ENCODE measurements around the gene CBLN3.
"Not testable (repeated sequence)": the region's sequence is repeated elsewhere in the genome, so short reads cannot be mapped to it uniquely, and the experiment has no call there.

CBLN3 gene

DNA sequence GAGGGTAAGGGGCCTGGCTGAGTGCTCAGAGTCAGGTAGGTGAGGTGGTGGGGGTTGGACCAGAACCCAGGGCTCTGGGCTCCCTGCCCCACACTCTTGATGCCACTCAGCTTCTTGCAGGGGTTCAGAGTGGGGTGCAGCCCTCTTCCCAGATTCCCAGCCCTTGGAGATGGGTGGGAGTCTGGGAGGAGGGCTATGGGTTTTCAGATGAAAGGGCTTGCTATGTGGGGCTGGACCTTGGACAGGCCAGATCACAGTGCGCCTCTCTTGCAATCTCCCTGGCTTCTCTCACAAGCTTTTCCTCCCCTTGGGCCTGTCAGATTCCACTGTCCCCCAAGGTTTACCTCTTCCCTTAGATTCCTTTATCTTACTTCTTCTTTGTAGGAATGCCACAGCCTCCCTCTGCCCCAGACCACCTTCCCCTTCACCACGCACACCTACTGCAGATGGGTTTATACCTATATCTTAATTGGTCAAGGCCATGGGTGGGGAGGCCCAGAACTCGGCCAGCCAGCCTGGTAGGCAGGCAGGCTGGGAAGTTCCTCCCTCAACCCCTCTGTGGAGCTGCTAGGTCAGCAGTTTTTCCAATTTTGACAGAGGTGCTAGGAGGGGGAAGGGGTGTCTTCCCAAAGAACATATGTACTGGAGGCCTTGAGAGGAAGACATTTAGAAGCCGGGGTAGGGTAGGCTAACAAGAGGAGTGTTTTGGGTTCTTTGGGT is 29.3 kb downstream of the CBLN3 start:
- DNase-seq: no peak

DNA sequence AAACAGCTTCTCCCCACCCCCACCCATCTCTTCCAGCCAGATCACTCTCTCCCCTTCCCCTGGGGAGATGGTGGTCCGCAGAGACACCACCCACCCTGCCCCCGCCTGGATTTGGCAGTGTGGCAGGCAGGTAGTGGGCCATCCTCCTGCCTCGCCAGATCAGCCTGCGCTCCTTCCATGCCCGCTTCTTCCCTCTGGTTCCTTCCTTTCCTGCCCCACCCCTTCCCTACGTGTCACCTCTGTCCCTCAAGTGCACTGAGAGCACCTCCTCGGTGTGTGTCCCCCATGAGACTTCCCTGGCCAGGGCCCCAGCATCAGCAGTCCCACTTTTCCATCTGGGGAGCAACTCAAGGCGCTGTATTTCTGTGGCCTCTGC is 30.0 kb downstream of the CBLN3 start:
- DNase-seq: no peak

DNA sequence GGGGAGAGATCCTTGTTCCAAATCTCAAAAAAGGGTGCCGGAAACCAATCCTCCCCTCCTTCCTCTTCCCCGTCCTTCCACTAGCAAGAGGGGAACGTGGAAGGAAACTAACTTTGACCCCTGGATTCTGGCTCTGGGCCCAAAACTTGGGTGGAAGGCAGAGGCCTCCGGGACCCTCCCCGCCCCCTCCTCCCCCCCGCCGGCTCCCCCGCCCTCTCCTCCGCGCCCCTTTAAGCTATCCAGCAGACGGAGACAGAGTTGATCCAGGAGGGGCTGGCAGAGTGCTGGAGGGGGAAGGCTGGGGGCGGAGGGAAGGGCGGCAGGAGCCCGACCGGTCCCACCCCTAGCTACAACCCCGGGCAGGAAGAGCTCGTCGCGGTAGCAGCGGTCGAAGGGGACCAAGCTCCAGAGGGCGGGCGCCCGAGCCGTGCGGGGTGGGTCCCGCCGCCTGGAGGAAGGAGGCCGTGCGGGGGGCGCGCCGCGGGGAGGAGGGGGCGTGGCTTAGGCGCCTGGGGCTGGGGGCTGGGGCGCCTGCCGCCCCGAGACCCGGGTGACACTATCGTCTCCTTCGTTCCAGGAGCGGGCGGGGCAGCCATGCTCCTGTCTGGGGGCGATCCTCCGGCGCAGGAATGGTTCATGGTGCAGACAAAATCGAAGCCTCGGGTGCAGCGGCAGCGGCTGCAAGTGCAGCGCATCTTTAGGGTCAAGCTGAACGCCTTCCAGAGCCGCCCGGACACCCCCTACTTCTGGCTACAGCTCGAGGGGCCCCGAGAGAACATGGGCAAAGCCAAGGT is 30.6 kb downstream of the CBLN3 start, which contains the start of gene NYNRIN:
Gene NYNRIN (plus strand): TSS at position 351 of the 794 bp plus-strand sequence. CDS start 244 bp downstream, at position 595.
- DNase-seq: no peak

- DNase-seq: no peak
Observed at GRCh38 chr14:24398293-24398652, 31.2 kb downstream of the CBLN3 start.

- no peak for DNase-seq
Observed at GRCh38 chr14:24397639-24398292, 31.7 kb downstream of the CBLN3 start.

GRCh38 chr14:24395609-24396582 is 33.6 kb downstream of the CBLN3 start:
- DNase-seq: no peak

DNA sequence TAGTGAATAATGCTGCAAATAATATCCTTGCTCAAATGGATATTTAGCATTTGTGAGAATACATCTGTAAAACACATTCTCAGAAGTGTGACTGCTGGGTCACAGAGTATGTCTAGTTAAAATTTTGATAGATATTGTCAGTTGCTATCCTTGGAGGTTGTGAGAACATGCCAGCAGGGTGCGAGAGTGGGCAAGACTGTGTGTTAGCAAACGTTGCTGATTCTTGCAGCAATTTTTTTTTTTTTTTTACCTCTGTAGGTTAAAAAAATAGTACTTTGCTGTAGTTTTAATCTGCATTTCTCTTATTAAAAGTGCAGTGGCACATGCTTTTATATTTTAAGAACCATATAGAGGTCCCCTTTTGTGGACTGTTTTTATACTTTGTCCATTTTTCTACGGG is 35.2 kb downstream of the CBLN3 start:
- DNase-seq: no peak

DNA sequence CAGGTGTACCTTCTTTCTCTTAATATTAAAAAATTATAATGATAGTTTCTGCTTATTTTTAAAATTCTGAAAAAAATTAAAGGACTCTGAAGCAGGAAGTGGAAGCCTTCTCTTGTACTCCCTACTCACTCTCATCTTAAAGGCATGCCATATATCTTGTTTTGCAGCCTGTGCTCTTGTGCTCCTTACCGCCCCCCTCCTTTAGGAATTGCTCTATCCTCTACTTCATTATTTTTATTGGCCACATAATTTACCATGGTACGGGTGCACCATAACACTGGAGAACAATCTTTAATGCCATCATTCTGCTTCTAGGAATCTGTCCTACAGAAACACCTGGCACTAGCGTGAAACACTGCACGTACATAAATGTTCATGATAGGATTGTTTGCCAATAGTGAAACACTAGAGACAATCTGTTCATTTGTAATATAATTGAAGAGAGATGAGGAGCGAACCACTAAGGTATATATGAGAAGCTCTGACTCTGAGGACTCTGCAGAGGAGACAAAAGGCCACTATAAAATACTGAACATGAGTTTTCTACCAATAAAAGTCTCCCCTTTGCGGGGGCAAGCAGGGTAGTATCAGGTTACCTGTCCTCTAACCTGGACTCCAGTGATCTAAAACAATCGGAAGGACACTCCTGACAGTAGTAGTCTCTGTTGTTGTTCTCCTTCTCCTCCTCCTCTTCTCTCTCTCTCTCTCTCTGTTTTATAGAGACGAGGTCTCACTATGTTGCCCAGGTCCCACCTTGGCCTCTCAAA is 37.0 kb downstream of the CBLN3 start:
- DNase-seq: no peak

DNA sequence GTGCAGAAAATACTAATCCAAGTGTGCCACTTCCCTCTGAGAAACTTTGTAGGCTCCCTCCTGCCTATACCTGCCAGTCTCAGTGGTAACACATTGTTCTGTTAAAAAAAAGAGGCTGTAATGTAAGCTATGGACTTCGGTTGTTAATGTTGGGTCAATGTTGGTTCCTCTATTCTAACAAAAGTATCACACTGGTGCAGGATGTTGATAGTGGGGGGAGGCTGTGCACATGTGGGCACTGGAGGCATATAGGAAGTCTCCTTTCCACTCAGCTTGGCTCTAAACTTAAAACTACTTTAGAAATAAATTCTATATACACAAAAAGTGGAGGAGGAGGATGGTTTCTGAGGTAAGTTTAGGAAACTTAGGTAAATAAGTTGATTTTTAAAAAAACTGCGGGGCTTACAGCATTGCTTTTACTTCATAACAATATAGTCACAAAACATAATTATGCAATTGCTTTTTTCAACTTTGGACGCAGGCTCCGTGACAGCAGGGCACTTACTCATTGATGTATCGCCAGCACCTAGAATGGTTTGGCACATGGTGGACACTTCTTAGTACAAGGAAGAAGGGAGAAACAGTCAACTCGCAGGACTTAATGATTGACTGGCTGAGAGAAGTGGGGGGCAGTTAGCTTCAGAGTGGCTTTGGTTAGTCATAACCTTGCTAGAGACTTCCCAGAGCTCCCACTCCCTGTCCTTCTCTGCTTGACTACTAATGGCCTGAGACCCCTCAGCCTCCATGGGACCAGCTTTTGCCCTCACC is 38.6 kb downstream of the CBLN3 start:
- DNase-seq: no peak

DNA sequence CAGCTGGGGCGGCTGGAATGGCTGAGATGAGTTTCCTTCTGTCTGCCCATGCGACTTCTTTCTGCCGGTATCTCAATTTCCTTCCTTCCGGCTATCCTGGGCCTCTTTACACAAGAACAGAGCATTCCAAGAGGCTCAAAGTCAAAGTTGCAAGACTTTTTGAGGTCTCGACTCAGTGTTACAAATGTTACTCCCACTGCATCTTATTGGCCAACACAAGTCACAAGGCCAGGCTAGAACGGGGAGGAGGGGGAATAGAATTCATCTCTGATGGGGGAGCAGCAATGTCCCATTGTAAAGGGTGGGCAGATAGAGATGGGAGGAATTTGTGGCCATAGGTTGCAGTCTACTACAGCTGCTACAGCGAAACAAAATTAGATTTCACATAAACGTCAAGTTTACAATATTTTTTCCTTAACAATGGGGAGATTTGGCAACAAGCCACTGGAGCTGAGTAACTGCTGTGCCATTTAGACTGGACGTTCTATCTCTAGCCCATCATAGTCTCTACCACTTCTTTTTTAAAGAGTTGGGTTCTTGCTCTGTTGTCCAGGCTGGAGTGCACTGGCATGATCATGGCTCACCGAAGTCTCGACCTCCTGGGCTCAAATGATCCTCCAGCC is 40.1 kb downstream of the CBLN3 start:
- DNase-seq: no peak

- DNase-seq: no peak
Observed at GRCh38 chr14:24388474-24389179, 40.8 kb downstream of the CBLN3 start.

DNA sequence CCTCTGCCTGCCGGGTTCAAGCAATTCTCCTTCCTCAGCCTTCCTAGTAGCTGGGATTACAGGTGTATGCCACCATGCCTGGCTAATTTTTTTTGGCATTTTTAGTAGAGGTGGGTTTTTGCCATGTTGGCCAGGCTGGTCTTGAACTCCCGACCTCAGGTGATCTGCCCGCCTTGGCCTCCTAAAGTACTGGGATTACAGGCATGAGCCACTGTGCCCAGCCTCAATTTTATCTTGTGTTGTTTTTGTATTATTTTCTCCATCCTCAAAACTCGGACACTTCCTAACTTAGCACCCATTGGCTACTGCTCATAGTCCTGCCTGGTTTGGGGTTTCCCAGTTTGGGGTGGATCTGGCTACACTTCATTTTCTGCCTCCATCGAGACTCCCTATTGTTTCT is 41.9 kb downstream of the CBLN3 start:
- not testable (repeated sequence) for DNase-seq

DNA sequence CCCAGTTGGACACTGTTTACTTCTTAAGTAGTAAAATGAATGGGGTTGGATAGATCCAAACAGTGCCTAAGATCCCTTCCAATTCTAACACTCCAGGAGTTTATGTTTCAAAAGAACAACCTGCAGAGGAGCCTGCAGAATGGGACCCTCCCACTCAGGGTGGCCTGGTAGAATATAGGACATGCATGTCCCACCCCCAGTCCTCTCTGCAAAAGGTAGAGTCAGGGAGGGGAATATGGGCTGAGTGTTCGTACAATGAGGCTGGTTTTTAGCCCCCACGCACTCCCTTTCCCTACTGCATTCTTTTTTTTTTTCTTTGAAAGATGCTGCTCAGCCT is 42.5 kb downstream of the CBLN3 start:
- no peak for DNase-seq

- no peak for DNase-seq
Observed at GRCh38 chr14:24385524-24385923, 43.9 kb downstream of the CBLN3 start.

GRCh38 chr14:24384169-24384568 is 45.3 kb downstream of the CBLN3 start:
- DNase-seq: no peak

DNA sequence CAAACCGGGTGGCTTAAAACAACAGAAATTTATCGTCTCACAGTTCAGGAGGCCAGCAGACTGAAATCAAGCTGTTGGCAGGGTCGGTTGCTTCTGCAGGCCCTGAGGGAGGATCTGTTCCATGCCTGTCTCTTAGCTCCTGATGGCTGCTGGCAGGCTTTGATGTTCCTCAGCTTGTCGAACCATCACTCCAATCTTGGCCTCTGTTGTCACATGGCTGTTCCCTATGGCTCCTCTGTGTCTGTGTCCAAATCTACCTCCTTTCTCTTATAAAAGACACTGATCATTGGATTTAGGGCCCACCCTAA is 47.5 kb downstream of the CBLN3 start:
- no peak for DNase-seq

DNA sequence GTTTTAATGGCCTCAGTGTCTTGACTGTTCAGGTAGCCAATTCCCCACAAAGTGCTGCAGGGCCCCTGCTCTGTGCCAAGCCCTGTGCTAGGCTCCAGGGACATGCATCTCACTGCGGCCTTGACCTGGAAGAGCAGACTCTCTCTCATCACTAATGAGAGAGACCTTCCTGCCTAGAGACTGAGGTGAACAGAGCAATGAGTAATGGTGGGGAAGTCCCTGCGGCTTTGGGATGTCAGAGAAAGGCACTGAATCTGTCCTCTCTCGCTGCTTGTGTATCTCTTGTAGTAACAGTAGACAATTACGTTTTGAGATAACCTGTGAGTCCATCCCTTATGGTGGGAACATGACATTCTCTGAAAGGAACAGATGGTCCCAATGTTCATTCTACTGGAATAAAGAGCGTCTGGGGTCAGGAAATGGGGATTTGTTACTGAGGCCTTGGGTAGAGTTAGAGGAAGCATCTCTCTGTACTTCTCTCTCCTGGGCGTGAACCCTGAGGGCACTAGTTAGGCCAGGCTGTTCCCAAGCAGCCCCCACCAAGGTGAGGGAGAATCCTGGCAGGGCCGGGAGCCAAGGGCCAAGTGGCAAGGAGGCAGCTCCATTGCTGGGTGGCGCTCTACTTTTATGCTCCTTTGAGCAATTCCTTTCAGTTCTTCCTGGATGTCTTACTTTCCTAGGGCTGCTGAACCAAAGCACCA is 48.0 kb downstream of the CBLN3 start:
- DNase-seq: no peak

DNA sequence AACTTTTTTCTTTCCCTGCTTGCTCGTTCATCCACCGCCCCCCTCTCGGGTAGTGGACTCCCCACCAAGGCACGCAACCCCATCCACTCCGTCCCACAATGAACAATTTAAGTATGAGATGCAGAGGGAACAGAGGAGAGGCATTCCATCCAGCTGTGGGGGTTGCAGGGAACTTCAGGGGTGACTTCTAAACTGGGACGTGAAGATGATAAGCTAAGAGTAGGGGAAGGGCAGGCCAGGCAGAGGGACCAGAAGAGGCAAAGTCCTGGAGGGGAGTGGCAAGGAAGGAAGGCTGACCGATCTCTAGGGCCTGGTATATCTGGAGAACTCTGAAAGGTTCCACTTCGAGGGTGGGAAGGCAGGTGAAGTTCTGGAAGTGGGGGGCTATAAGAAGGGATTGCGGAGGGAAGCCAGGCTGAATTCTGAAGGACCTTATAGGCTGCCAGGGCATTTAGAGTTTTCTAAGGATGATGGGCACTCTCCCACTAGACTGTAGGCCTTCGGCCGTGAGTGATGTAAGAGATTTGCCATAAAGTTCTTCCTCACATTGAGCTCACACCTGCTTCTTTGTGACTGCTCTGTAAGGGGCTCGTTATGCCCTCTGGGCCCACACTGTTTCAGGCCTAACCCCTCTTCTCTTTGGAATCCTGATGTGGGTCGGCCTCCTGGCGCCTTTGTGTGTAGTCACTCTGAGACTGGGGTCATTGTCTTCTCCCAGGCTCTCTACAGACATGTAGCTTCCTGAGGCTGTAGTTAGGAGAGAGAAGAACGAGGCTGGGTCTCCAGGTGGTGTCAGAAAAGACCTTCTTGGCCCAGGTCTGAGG is 49.3 kb downstream of the CBLN3 start:
- no peak for DNase-seq

All from activated CD4-positive, alpha-beta T cell treated with anti-CD3 and anti-CD28 coated beads for 1 hour (primary cell).